Transverse colon (tissue), 4 donors: ENCODE data around the gene OR13C3. TPM values are rescaled to one million over a fixed set of nuclear protein-coding genes. Genes with fewer than 3 reads are reported as not detected.

Experiments used
- total RNA-seq, 4 donors: library from RNA; depleted of rRNA; stranded (reverse); fragments of >200 nt; gene quantifications; one replicate each; pipeline ENCODE4 v1.1.0, GENCODE V29; 2016

Gene OR13C3
- total RNA-seq, 4 donors from 2014 or later: not detected

Other genes with a start within 250 kb of the OR13C3 start
- not detected for gene OR13F1, start 32.6 kb downstream of the OR13C3 start, total RNA-seq
- gene OR13C4, start 9.6 kb downstream of the OR13C3 start, total RNA-seq: not detected
- gene OR13C8, start 32.3 kb upstream of the OR13C3 start, total RNA-seq: not detected
- not detected for gene OR13C5, start 62.6 kb upstream of the OR13C3 start, total RNA-seq
- not detected for gene OR13C2, start 68.8 kb upstream of the OR13C3 start, total RNA-seq
- gene OR13C9, start 81.3 kb upstream of the OR13C3 start, total RNA-seq: not detected
- not detected for gene OR13D1, start 157.7 kb upstream of the OR13C3 start, total RNA-seq
- gene NIPSNAP3A, start 210.8 kb upstream of the OR13C3 start, total RNA-seq: 10 to 100 TPM in 2 of 4 donors, 1 to 10 TPM in 2; 2.6 to 56.3 (median 22.5) TPM
- 1 to 10 TPM in 1 of 4 donors, under 1 TPM in 1, not detected in 2; 0.68 to 1.3 TPM for gene NIPSNAP3B, start 227.3 kb upstream of the OR13C3 start, total RNA-seq